Measurements from ENCODE around the gene EPGN.

- no peak for TF ChIP-seq CTCF (IDR thresholded peaks at IDR 0.05)
- TF ChIP-seq POLR2AphosphoS5 (IDR thresholded peaks at IDR 0.05), result no peak
Measured at GRCh38 chr4:74262522-74262921, 45.7 kb upstream of the EPGN start.

All from breast epithelium (tissue), 3 donors.